DMS114 treated with DMSO at 0.1 percent for 48 hours (cell line): ENCODE measurements around the gene KIRREL3.

ENCODE experiments used
- DNase-seq: peaks from one replicate; lab custom pipeline; 2025; ENCODE audit not compliant: unreplicated experiment; lab: John Stamatoyannopoulos, UW

Gene KIRREL3

DNA sequence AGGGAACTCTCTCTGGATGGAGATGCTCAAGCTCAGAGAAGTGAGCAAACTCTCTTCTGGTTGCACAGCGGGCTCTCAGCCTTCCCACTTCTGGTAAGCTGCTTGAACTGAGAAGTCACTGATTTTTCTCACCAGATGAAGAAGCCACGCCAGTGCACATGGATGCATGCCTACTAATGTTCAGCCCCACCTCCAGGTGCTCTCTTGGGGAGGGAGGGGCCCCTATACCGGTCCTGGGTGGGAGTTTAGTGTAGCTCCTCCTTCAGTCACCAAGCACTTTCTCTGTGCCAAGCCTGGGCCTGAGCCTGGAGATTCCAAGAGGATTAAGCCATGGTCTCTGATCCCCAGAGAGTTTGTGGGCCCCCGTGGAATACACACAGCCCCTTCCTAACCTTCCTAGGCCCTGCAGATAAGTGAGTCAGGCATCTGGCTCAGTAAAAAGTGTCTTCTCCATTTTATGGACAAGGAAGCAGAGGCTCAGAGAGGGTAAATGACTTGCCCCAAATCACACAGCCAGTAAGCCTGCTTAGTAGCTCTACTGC is 502.9 kb downstream of the KIRREL3 start:
- no peak for DNase-seq

DNA sequence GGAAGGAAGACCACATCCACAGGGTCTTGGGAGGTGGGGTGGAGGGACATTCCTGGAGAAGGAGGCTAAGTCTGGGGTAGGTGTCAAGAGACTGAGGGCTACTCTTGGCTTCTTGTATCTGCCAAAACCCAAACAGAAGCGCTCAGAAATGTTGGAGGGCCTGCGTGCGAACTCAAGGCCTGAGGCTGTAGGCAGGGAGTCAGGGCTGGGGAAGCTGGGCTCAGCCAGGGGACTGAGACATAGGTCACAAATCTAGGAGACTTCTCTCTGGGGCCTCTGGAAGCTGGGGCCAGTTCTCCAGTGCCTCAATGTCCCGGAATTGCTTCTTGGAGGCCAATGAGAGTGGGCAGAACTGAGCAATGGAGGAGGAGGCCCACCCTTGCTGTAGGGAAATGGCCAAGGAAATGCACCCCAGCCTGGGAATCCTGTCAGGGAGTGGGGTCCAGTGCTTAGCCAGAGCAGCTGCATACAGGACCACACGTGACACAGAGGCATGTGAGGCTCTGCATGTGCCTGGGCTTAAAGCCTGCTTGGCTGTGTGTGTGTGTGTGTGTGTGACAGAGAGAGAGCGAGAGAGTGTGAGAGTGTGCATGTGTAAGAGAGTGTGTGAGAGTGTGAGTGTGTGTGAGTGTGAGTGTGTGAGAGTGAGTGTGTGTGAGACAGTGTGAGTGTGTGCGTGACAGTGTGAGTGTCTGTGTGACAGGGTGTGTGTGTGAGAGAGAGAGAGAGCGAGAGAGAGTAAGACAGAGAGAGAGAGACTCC is 503.8 kb downstream of the KIRREL3 start:
- no peak for DNase-seq

DNA sequence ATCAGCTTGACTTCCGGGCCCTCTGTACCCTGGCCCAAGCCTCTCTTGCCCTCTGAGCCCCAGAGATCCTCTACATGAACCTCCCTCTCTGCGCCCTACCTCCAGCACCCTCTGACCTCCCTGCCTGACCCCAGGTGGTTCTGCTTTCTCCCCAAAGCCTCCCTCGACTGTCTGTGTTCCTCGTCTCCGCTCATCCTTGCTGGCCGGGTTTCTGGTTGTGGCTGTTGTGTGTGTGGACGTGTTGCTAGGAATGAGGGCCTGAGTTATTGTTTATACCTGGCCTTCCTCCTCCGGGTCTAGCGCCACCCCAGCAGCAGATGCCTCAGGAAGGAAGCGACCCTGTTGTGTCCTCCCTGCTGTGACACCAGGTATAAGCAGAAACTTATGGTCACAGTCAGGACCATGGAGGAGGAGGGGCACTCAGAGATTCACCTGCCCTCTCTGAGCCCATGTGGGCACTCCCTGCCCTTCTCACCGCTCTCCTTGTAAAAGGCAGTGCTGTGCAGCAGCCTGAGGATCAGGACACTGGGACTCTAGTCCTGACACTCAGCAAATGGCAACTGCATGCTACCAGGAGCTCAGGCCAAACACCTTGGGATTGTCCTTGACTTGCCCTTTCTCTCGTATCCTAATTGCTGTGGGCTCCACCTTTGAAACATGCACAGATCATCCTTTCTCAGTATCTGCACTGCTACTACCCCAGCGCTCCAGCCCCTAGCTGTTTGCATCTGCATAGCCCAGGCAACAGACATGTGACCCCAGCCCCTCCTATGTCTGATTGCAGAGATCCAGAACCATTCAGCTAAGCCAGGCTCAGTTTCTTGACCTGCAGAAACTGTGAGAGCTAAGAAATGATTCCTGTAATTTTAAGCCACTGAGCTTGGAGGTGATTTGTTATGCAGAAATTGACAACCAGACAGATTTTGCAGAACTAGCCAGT is 505.0 kb downstream of the KIRREL3 start:
- DNase-seq = no peak

DNA sequence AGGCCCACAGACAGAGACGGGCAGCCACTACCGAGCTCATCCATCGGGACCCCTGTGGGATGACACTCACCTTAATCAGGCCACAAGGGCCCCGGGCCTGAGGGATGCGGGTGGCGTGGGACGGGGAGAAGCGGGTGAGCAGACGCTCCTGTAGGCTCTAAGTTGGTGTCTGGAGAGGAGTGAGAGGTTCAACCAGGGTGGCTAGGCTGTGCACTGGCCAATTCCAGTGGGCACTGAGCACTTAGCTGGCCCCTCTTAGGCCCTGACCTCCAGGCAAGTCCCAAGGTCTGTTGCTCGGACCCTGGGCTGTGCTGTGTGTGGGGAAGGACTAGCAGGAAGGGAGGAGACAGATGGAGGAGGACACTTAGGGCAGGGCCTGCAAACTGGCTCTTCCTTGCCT is 505.7 kb downstream of the KIRREL3 start:
- DNase-seq = no peak

DNA sequence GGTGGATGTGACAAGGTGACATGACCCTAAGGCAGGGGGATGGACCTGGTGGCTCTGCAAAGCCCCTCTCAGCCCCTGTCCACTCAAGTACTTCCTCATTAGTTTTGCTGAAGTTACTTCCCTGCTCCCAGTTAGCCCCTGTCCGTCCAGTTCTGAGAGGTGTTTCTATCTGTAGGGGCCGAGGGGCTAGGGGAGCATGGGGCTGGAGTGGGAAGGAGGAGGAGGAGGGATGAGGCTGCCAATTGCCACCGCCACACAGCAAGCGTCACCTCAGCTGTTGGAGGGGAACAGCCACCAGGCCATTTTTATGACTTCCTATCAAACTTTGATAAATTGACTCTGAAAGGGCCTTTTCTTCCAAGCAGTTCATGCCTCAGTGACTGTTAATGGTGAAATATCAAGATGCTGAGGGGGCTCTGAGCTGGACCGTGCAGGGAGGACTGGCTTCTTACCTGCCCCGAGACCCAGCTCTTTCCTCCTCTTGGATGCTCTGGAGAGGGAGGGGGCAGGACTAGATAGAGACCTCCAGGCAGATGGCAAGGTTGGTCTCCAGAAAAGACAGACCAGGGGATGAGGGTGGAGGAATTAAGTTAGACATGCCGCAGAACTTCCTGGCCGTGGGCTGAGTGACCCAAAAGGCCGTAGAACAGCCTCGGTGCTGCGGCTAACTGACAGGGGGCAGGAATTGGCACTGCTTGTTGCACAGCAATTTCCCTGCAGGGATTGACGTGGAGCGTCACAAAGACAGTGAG is 508.1 kb downstream of the KIRREL3 start:
- no peak for DNase-seq

DNA sequence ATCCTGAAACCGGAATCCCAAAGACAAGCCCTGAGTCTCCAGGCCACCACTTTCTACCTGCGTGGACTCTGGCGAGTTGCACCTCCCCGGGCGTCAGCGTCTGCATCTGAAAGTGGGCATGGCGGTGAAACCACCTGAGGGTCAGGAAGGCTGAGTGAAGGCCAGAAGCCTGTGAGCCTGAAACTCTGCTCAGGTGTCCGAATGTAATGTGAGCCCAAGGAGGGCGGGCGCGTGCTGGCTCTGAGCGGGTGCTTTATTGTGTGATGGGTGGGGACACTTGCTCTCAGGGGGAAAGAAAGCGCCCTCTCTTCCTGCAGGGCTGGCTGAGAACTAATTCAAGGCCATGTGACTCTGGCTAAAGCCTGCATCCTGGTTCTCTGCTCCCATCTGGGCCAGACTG is 509.5 kb downstream of the KIRREL3 start:
- no peak for DNase-seq

DNA sequence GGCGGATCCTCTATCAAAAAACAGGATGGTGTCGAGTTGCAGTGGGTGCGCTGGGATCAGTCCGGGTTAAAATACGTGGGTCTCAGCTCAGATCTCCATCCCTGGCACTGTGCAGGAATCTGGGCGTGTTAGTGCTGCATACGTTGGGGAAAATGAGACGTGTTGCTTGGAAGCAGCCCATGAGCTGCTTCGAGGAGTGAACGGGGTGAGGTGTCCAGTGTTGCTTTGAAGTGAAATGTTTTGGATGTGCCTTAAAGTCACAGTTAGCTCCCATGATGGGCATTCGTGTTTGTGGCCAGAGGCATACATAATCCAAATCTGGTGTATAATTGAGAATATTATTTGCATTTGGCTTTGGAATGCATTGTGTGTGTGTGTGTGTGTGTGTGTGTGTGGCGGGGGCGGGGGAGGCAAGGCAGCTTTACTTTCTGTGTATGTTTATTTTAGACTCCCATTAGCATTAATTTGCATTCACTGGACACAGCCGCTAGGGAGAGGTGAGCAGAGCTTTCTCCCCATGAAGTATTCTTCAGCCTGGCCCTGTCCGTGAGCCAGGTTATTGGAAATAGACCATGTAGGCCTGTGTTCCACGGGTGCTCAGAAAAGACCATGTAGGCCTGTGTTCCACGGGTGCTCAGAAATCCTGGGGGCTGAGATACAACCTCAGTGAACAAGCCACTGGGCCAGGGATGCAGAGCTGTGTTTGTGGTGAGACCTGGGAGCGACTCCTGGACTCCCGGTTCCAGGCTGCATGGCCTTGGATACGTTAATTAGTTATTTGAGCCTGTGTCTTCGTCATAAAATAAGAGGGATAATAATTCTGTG is 510.5 kb downstream of the KIRREL3 start:
- DNase-seq = no peak

DNA sequence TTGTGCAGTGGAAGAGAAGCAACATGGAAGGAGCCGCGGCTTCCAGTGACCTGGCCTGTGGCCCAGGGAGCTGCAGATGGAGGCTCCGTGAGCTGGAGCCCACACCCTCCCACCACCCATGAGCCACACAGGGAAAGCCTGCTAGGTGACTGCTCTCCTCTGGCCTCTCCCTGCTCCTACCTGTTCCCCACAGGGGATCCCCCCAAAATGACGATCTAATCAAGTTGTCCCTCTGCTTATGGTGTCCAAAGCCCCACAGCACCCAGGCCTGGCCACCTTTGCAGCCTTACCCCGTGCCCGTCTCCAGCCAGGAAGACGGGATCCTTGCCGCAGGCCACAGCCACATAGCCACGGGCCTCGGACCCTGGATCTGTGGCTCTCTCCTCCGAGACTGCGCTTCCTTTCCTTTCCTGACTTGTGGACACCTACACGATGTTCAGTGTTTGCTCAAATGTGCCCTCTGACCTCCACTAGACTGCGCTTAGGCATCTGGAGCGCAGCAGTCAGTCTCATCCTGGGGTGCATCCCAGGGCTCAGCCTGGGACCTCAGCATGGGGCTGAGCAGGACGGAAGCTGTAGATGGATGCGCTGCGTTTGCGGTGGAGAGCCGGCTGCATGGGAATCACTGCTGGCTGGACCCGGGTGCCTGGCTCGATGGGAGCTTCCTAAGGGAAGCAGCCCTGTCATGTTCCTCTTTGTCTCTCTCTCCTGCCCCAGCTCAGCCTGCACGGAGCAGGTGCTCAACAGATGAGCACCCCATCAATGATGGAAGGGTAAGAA is 511.8 kb downstream of the KIRREL3 start:
- no peak for DNase-seq

DNA sequence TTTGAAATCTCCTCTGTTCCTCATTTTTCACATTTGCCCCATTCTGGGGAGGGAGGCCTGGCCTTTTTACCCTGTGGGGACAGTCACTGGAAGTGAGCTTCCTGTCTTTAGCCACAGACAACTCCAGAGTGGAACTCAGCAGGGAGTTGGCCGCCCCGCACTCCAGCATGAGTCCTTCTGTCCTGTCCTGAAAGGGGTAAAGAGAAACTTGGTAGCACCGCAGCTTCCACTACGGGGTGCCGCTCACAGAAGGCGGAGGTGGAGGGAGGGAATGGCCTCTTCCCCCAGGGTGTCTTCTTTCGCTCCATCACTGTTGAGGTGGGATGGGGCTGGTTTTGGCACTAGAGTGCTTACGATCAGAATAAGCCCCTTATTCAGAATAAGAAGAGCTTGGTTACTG is 512.9 kb downstream of the KIRREL3 start:
- DNase-seq = no peak

DNA sequence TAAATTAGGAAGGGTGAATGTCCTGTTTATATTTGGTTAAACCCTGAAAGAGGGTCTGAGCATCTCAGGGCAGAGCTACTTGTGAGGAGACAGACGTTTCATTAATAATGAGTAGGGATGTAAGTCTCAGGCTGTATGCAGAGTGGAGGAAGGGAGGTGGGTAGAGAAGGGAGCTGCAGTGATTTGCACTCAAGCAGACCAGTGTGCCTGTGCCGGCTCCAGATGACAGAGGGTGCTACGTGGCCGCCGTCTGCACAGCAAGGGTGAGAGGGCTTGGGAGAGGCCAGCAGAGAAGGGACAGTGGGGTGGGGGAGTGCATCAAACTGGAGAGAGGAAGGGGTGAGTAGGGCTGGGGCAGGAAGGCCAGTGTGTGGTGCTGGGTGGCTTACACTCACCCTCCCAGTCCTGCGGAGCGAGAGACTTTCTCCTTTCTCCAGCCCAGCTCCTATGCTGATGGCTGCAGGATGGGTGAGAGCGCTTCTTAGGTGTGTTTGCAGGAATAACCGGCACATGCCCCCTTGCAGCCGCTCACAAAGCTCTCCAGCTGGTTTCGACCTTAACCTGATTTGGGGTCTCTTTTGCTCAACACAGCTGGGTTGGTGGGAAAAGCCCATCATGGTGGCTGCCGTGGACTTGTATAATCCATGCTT is 514.5 kb downstream of the KIRREL3 start:
- DNase-seq = no peak

DNA sequence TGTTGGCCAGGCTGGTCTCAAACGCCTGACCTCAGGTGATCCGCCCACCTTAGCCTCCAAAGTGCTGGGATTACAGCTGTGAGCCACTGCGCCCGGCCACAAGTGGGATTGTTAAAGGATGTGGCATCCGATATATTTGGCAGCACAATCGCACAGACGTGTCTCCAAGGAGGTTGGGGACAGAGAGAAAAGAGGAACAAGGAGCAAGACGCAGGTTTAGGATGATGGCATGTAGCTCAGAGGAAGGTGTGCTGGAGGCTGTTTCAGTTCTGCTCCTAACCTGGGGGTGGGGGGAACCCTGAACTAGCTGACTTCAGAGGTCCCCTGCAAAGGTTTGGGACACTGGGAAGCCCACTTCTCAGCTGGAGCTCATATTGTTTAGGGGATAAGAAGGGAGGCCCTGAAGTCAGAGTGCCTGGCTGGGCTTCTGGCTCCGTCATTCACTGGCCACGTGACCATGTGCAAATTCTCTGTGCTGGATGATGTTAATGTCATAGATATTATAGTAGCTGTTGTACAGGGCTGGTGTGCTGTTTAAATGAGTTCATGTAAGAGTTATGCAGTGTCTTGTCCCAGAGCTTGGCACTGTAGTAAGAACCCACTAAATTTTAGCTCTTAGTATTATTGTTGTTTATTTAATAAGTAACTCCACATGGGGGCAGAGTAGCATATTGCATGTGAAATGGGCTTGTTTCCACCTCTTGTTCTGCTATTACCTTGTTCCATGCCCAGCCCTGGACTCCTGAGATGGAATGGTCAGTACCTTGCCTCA is 515.4 kb downstream of the KIRREL3 start:
- no peak for DNase-seq

DNA sequence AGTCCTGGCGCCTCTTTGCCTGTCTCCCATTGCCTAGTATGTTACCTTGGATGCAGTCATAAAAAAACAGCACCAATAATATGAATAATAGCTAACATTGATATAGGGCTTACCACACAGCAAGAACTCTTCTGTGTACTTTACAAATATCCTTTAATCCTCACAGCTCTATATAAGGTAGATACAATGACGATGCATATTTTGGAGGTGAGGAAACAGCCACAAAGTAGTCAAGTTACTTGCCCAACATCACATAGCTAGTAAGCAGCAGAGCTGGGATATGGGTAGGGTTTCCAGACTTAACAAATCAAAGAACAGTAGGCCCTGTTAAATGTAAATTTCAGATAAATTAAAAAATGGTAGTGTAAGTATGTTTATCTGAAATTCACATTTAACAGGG is 516.3 kb downstream of the KIRREL3 start:
- DNase-seq = no peak

DNA sequence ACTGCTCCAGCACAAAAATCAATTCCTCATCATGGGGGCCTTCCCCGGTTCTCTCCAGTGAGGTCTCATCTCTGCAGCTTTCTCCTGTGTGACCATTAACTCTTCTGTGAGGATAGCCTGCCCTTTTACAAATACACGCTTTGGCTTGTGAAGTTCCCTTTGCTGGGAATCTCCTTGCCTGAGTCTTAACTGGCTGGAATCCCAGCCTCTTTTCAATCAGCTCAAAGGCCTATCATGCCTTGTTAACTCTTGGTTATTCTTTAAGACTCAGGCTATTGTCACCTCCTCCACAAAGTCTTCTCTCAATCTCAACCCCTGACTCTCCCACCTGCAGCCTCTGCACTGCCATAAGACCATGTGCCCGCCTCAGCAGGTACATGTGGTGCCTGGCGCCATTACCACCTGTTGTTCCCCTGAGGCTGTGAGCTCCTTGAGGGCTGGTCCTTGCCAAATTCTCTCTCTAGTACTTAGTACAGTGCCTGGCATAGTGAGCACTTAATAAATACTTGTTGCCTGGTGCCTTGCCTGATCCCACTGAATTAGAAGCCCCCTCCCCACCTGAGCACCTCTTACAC is 516.9 kb downstream of the KIRREL3 start:
- no peak for DNase-seq

DNA sequence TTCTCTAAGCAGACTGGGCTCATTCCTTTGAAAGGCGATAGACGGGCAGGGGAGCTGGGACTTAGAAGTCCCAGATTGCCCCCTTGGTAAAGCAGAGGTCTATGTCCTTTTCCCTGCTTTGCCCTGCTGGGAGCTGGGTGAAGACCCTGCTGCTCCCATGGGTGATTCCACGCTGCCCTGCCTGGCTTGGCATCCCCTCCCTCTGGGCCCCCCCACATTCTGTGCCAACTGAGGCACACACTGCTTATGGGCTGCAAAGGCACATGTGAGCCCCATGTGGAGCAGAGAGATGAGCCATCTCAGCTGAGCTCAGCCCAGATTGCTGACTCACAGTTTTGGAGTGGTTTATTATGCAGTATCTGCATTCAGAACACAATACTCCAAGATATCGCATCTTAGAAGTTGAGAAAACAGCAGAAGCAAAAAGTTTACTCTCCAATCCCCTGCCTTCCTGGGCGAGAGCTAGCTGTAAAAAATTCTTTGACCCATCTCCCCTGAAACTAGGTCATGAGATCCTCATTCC is 517.9 kb downstream of the KIRREL3 start:
- DNase-seq = no peak

DNA sequence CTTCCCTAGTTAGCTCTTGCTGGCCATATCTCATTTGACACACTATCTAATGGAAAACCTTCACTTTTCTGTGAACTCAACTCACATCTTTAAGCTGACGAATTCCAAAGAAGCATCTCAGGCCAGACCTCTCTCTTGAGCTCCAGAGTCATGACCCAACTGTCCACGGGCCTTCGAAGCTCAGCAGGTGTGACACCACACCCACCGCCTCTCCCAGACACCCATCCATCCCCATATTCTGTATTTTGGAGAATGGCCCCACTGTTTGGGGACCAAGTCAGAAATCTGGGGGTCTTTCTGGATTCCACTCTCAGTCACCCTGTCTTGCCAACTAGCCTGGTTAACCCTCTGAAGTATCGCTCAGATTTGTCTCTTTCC is 519.3 kb downstream of the KIRREL3 start:
- DNase-seq = no peak

DNA sequence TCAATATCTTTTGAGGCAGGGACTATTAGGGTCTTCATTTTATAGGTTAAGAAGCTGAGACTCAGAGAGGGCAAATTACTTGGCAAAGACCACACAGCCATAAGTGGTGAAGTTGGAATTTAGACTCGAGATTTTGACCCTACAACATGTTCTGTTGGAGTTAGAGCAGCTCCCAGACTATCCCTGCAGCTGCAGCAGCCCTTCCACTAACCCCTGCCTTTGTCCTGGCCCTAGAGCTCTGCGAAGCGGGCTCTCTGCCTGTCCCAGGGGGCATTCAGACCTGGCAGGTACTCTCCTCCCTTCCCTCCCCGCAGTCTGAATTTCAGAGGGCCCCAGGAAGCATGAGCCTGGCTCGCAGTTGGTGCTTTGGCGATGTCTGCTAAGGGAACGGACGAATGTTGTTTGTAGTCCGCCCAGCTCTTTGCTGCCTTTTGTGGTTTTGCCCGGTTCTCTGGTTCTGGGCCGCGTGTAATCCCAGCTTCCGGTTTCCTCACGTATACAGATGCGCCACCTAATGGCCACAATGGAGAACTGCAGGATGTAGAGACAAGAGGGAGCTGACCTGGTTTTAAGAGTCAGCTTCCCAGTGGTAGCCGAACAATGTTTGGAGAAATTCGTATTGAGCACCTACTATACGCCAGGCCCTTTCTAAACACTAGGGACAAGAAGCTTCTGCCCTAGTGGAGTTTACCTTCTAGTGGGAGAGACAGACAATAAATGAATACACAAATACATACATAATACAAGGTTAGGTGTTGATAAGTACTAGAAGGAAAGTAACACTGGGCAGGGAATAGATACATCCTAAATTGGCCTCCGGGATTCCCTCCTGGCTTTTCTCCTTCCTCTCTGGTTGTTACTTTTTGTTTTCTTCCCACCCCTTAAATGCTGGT is 519.9 kb downstream of the KIRREL3 start:
- DNase-seq = peak; percentile 39

DNA sequence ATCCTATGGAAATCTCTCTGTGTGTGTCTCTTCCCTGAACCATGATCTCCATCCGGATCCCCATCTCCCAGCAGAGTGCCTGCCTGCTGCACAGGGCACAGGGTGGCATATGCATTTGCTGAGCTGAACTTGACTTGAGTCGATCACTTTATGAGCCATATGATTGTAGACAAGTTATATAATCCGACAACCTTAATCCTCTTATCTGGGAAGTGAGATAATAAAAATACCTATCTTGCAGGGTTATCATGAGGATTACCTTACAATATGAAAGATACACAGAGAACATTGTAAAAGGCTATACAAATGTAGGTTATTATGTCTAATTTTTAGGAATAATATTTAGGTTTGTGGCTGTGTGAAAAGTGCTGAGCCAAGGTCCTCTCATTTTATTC is 520.6 kb downstream of the KIRREL3 start:
- no peak for DNase-seq
